Stimulated activated CD4-positive, alpha-beta T cell treated with anti-CD3 and anti-CD28 coated beads, Interleukin-2, amount 100 ng/mL, for 24 hours (primary cell): ENCODE measurements around the gene LGALS8.
"Not testable (repeated sequence)": the region's sequence is repeated elsewhere in the genome, so short reads cannot be mapped to it uniquely, and the experiment has no call there.

ENCODE experiments used
- DNase-seq, 2 donors: peaks; one replicate each; pipeline ENCODE4 v3.0.0-alpha.2; 2020

LGALS8 gene

GRCh38 chr1:236543065-236543669 lies 19.4 kb downstream of the LGALS8 start:
- DNase-seq, result no peak

GRCh38 chr1:236545621-236546169 lies 21.9 kb downstream of the LGALS8 start:
- no peak for DNase-seq

GRCh38 chr1:236548452-236548851 lies 24.7 kb downstream of the LGALS8 start:
- no peak for DNase-seq

- DNase-seq, result no peak
These were observed 27.4 kb downstream of the LGALS8 start for GRCh38 chr1:236550961-236551851.

- DNase-seq, result no peak
These were observed 28.3 kb downstream of the LGALS8 start for GRCh38 chr1:236552096-236552495.

- DNase-seq, result no peak
These were observed 29.1 kb downstream of the LGALS8 start for GRCh38 chr1:236552901-236553300.

GRCh38 chr1:236553370-236553769 lies 29.6 kb downstream of the LGALS8 start:
- no peak for DNase-seq

GRCh38 chr1:236556606-236557005 lies 32.8 kb downstream of the LGALS8 start:
- no peak for DNase-seq

GRCh38 chr1:236558081-236558480 lies 34.3 kb downstream of the LGALS8 start:
- no peak for DNase-seq

GRCh38 chr1:236558846-236559245 lies 35.1 kb downstream of the LGALS8 start:
- DNase-seq, result no peak

GRCh38 chr1:236560213-236560771 lies 36.5 kb downstream of the LGALS8 start:
- no peak for DNase-seq

- no peak for DNase-seq
These were observed 38.2 kb downstream of the LGALS8 start for GRCh38 chr1:236561976-236562375.

GRCh38 chr1:236565530-236565929 lies 41.7 kb downstream of the LGALS8 start:
- no peak for DNase-seq

GRCh38 chr1:236568285-236568894 lies 44.6 kb downstream of the LGALS8 start:
- no peak for DNase-seq

GRCh38 chr1:236575523-236575922 lies 51.7 kb downstream of the LGALS8 start:
- DNase-seq, result no peak

GRCh38 chr1:236576004-236576403 lies 52.2 kb downstream of the LGALS8 start:
- DNase-seq, result no peak

GRCh38 chr1:236577041-236577440 lies 53.3 kb downstream of the LGALS8 start:
- DNase-seq, result not testable (repeated sequence)

- no peak for DNase-seq
These were observed 54.9 kb downstream of the LGALS8 start for GRCh38 chr1:236578661-236579060.

- not testable (repeated sequence) for DNase-seq
These were observed 56.6 kb downstream of the LGALS8 start for GRCh38 chr1:236580404-236580803.

GRCh38 chr1:236581528-236581927 lies 57.7 kb downstream of the LGALS8 start:
- no peak for DNase-seq

GRCh38 chr1:236589531-236589930 lies 65.7 kb downstream of the LGALS8 start:
- DNase-seq, result no peak

GRCh38 chr1:236590553-236591150 lies 66.9 kb downstream of the LGALS8 start:
- no peak for DNase-seq

GRCh38 chr1:236602171-236602570 lies 78.4 kb downstream of the LGALS8 start:
- DNase-seq, result no peak
